SK-N-SH treated with all-trans-retinoic acid at 6 μM for 48 hours (cell line): ENCODE data around the gene LCLAT1.

Experiments used
- ATAC-seq: fragments of 200-7000 bp; cut with Tn5 transposase; 3 replicates; pipeline ENCODE4 v1.9.1; 2020; ENCODE audit warnings: mild to moderate bottlenecking, moderate library complexity
- BACH2 ChIP-seq: fragments of 250-450 bp; sonication (Bioruptor Pico); IDR thresholded peaks from 2 replicates; pipeline ENCODE4 v1.9.0; 2021; ENCODE audit warnings: mild to moderate bottlenecking, borderline replicate concordance
- CSDC2 ChIP-seq: fragments of 250-450 bp; sonication (Bioruptor Pico); IDR thresholded peaks from 2 replicates; pipeline ENCODE4 v1.5.0; 2020; ENCODE audit warnings: mild to moderate bottlenecking, moderate library complexity
- CSRNP3 ChIP-seq: fragments of 250-450 bp; sonication (Bioruptor Pico); IDR thresholded peaks from 2 replicates; pipeline ENCODE4 v1.5.1; 2021; ENCODE audit warnings: mild to moderate bottlenecking, moderate library complexity
- ISL1 ChIP-seq: fragments of 250-450 bp; sonication (Bioruptor Pico); IDR thresholded peaks from 2 replicates; pipeline ENCODE4 v2.1.2; 2022; ENCODE audit warnings: mild to moderate bottlenecking, moderate library complexity
- OSR1 ChIP-seq: fragments of 250-450 bp; sonication (Bioruptor Pico); IDR thresholded peaks from 2 replicates; pipeline ENCODE4 v1.8.0; 2022; ENCODE audit warnings: moderate library complexity, mild to moderate bottlenecking, inconsistent platforms
- PATZ1 ChIP-seq: fragments of 250-450 bp; sonication (Bioruptor Pico); IDR thresholded peaks from 2 replicates; pipeline ENCODE4 v1.8.0; 2020; ENCODE audit warnings: mild to moderate bottlenecking, moderate library complexity, borderline replicate concordance
- SNAI2 ChIP-seq: fragments of 250-450 bp; sonication (Bioruptor Pico); IDR thresholded peaks from 2 replicates; pipeline ENCODE4 v1.5.0; 2020; ENCODE audit warnings: mild to moderate bottlenecking, moderate library complexity
- TCF4 ChIP-seq: fragments of 250-450 bp; sonication (Bioruptor Pico); IDR thresholded peaks from 2 replicates; pipeline ENCODE4 v1.8.0; 2021; ENCODE audit warnings: mild to moderate bottlenecking, moderate library complexity, borderline replicate concordance
- TOX ChIP-seq: fragments of 250-450 bp; sonication (Bioruptor Pico); IDR thresholded peaks from 2 replicates; pipeline ENCODE4 v1.8.0; 2021; ENCODE audit warnings: mild to moderate bottlenecking, moderate library complexity, borderline replicate concordance
- ZC3H10 ChIP-seq: fragments of 250-450 bp; sonication (Bioruptor Pico); IDR thresholded peaks from 2 replicates; pipeline ENCODE4 v1.5.1; 2021; ENCODE audit warnings: mild to moderate bottlenecking, moderate library complexity
- ZFP3 ChIP-seq: fragments of 250-450 bp; sonication (Bioruptor Pico); IDR thresholded peaks from 2 replicates; pipeline ENCODE4 v1.5.0; 2020; ENCODE audit warnings: mild to moderate bottlenecking, moderate library complexity
- ZFP30 ChIP-seq: fragments of 450-650 bp; formaldehyde crosslinking; IDR thresholded peaks from 2 replicates; pipeline ENCODE4 v1.5.0; 2022; ENCODE audit warnings: mild to moderate bottlenecking, moderate library complexity
- ZNF565 ChIP-seq: fragments of 450-650 bp; formaldehyde crosslinking; conservative IDR thresholded peaks from 2 replicates; pipeline ENCODE4 v1.5.0; 2020; ENCODE audit warnings: low read depth, mild to moderate bottlenecking, moderate library complexity
- ZNF70 ChIP-seq: fragments of 450-650 bp; formaldehyde crosslinking; IDR thresholded peaks from 2 replicates; pipeline ENCODE4 v1.5.0; 2020; ENCODE audit warnings: mild to moderate bottlenecking, moderate library complexity
- ZNF8 ChIP-seq: fragments of 450-650 bp; formaldehyde crosslinking; IDR thresholded peaks from 2 replicates; pipeline ENCODE4 v1.5.0; 2020; ENCODE audit warnings: mild to moderate bottlenecking, moderate library complexity
- TF ChIP-seq, protein P1 (sequence below): fragments of 250-450 bp; sonication (Bioruptor Pico); IDR thresholded peaks from 2 replicates; pipeline ENCODE4 v1.5.0; 2020; ENCODE audit warnings: mild to moderate bottlenecking, moderate library complexity
- TF ChIP-seq, protein P2 (sequence below): fragments of 250-450 bp; sonication (Bioruptor Pico); IDR thresholded peaks from 2 replicates; pipeline ENCODE4 v1.8.0; 2021; ENCODE audit warnings: low read depth, mild to moderate bottlenecking, moderate library complexity, borderline replicate concordance

Gene LCLAT1

GRCh38 chr2:30398084-30398873, 48.8 kb upstream of the LCLAT1 start:
- ATAC-seq, result no peak
- no peak for TF ChIP-seq ZNF565 (CRISPR knock-in tag)
- TF ChIP-seq OSR1 (CRISPR knock-in tag), result no peak
- no peak for TF ChIP-seq TOX (CRISPR knock-in tag)
- no peak for TF ChIP-seq ZFP30 (CRISPR knock-in tag)
- no peak for TF ChIP-seq TCF4 (CRISPR knock-in tag)
- no peak for TF ChIP-seq CSRNP3 (CRISPR knock-in tag)
- TF ChIP-seq ZNF70 (CRISPR knock-in tag), result no peak
- no peak for TF ChIP-seq PATZ1
- no peak for TF ChIP-seq ISL1 (CRISPR knock-in tag)
- no peak for TF ChIP-seq ZFP3 (CRISPR knock-in tag)

DNA sequence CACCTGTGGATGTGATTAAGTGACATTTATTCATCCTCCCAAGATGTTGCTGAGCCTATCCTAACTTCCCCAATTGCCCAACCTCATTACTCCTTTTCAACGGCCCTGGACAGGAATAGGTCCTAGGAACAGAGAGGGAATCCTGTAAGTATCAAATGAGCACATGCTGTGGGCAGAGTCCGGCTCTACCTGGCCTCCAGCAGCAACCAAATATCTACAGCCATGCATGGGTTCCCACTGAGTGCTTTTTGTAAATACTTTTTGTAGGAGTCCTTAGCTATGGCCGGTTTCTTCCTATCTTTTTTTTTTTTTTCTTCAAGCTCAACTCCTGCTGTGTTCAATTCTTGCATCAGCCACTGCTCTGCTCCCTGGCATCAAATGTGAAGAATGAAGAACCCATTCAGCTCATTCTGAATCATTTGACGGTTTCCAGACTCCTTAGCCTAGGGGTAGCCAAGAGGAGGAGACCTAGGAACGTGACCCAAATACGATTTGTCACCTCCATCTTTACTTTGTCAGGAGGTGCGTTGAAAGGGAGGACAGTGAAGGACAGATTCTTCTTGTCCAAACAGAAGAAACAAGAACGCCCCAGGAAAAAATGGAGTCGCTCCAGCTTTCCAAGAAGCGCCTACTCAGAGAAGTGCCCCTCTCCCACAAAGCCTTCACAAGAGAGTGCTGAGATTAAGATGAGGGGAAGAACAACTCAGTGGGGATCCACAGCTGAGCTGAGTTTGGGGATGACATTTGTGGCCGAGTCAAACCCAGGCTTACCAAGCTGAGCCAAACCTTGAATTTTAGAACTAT, 46.7 kb upstream of the LCLAT1 start:
- TF ChIP-seq CSDC2 (CRISPR knock-in tag) (no peak), SNAI2 (no peak), ZNF8 (CRISPR knock-in tag) (no peak), ZNF565 (CRISPR knock-in tag) (no peak), ISL1 (CRISPR knock-in tag) (no peak), BACH2 (CRISPR knock-in tag) (no peak), PATZ1 (no peak), ZC3H10 (CRISPR knock-in tag) (no peak)
- TF ChIP-seq, protein P1, sequence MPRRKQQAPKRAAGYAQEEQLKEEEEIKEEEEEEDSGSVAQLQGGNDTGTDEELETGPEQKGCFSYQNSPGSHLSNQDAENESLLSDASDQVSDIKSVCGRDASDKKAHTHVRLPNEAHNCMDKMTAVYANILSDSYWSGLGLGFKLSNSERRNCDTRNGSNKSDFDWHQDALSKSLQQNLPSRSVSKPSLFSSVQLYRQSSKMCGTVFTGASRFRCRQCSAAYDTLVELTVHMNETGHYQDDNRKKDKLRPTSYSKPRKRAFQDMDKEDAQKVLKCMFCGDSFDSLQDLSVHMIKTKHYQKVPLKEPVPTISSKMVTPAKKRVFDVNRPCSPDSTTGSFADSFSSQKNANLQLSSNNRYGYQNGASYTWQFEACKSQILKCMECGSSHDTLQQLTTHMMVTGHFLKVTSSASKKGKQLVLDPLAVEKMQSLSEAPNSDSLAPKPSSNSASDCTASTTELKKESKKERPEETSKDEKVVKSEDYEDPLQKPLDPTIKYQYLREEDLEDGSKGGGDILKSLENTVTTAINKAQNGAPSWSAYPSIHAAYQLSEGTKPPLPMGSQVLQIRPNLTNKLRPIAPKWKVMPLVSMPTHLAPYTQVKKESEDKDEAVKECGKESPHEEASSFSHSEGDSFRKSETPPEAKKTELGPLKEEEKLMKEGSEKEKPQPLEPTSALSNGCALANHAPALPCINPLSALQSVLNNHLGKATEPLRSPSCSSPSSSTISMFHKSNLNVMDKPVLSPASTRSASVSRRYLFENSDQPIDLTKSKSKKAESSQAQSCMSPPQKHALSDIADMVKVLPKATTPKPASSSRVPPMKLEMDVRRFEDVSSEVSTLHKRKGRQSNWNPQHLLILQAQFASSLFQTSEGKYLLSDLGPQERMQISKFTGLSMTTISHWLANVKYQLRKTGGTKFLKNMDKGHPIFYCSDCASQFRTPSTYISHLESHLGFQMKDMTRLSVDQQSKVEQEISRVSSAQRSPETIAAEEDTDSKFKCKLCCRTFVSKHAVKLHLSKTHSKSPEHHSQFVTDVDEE, result no peak
- TF ChIP-seq, protein P2, sequence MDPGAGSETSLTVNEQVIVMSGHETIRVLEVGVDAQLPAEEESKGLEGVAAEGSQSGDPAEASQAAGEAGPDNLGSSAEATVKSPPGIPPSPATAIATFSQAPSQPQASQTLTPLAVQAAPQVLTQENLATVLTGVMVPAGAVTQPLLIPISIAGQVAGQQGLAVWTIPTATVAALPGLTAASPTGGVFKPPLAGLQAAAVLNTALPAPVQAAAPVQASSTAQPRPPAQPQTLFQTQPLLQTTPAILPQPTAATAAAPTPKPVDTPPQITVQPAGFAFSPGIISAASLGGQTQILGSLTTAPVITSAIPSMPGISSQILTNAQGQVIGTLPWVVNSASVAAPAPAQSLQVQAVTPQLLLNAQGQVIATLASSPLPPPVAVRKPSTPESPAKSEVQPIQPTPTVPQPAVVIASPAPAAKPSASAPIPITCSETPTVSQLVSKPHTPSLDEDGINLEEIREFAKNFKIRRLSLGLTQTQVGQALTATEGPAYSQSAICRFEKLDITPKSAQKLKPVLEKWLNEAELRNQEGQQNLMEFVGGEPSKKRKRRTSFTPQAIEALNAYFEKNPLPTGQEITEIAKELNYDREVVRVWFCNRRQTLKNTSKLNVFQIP (CRISPR knock-in tag), result no peak
- TF ChIP-seq, all 23 proteins: peak for 0
- ATAC-seq, result no peak

GRCh38 chr2:30402441-30403182, 44.4 kb upstream of the LCLAT1 start:
- TF ChIP-seq CSRNP3 (CRISPR knock-in tag) (no peak), ZFP30 (CRISPR knock-in tag) (no peak), ISL1 (CRISPR knock-in tag) (no peak)
- no peak for ATAC-seq
